ENCODE data around the gene TMCO5A. TPM values are rescaled to one million over a fixed set of nuclear protein-coding genes. Genes with fewer than 3 reads are reported as not detected.

Gene TMCO5A
- not detected in 2 replicates for total RNA-seq (2014; rRNA removed; shearing (Covaris generic); ENCODE audit: low replicate concordance)

- no peak for DNase-seq (ENCODE audit: low read depth)
- in situ Hi-C loops (cut with HindIII; ENCODE audit: low pct_unique_long_range_greater_than_20kb, low sequenced_read_pairs): no loop called here
Measured at GRCh38 chr15:37934340-37934739, at the start of gene TMCO5A. TSS of gene TMCO5A (plus strand) at chr15:37934640. CDS start at chr15:37936324, 1,684 bp downstream.

GRCh38 chr15:37885651-37886050, 48.8 kb upstream of the TMCO5A start:
- in situ Hi-C loops (cut with HindIII; ENCODE audit: low pct_unique_long_range_greater_than_20kb, low sequenced_read_pairs): no loop called here
- DNase-seq (ENCODE audit: low read depth): no peak

GRCh38 chr15:37888356-37888755, 46.1 kb upstream of the TMCO5A start:
- in situ Hi-C loops (cut with HindIII; ENCODE audit: low pct_unique_long_range_greater_than_20kb, low sequenced_read_pairs): no loop called here
- DNase-seq (ENCODE audit: low read depth): peak; percentile 30

GRCh38 chr15:37891766-37892368, 42.6 kb upstream of the TMCO5A start:
- peak; percentile 37 for DNase-seq (ENCODE audit: low read depth)
- in situ Hi-C loops (cut with HindIII; ENCODE audit: low pct_unique_long_range_greater_than_20kb, low sequenced_read_pairs): no loop called here

GRCh38 chr15:37893309-37893708, 41.1 kb upstream of the TMCO5A start:
- in situ Hi-C loops (cut with HindIII; ENCODE audit: low pct_unique_long_range_greater_than_20kb, low sequenced_read_pairs): no loop called here

GRCh38 chr15:37898362-37898761, 36.1 kb upstream of the TMCO5A start:
- in situ Hi-C loops (cut with HindIII; ENCODE audit: low pct_unique_long_range_greater_than_20kb, low sequenced_read_pairs): no loop called here
- DNase-seq (ENCODE audit: low read depth): no peak

More at GRCh38 chr15:37893309-37893708, 41.1 kb upstream of the TMCO5A start:
- DNase-seq (ENCODE audit: low read depth): no peak

GRCh38 chr15:37900326-37901221, 33.9 kb upstream of the TMCO5A start:
- in situ Hi-C loops (cut with HindIII; ENCODE audit: low pct_unique_long_range_greater_than_20kb, low sequenced_read_pairs): no loop called here
- no peak for DNase-seq (ENCODE audit: low read depth)

- in situ Hi-C loops (cut with HindIII; ENCODE audit: low pct_unique_long_range_greater_than_20kb, low sequenced_read_pairs): no loop called here
- DNase-seq (ENCODE audit: low read depth): no peak
Measured at GRCh38 chr15:37902126-37902525, 32.3 kb upstream of the TMCO5A start.

- no peak for DNase-seq (ENCODE audit: low read depth)
- in situ Hi-C loops (cut with HindIII; ENCODE audit: low pct_unique_long_range_greater_than_20kb, low sequenced_read_pairs): no loop called here
Measured at GRCh38 chr15:37903919-37904625, 30.4 kb upstream of the TMCO5A start.

- in situ Hi-C loops (cut with HindIII; ENCODE audit: low pct_unique_long_range_greater_than_20kb, low sequenced_read_pairs): no loop called here
- peak; percentile 14 for DNase-seq (ENCODE audit: low read depth)
Measured at GRCh38 chr15:37907136-37907535, 27.3 kb upstream of the TMCO5A start.

- in situ Hi-C loops (cut with HindIII; ENCODE audit: low pct_unique_long_range_greater_than_20kb, low sequenced_read_pairs): no loop called here
- no peak for DNase-seq (ENCODE audit: low read depth)
Measured at GRCh38 chr15:37921527-37922385, 12.7 kb upstream of the TMCO5A start.

GRCh38 chr15:37926136-37926535, 8.3 kb upstream of the TMCO5A start:
- no peak for DNase-seq (ENCODE audit: low read depth)
- in situ Hi-C loops (cut with HindIII; ENCODE audit: low pct_unique_long_range_greater_than_20kb, low sequenced_read_pairs): no loop called here

GRCh38 chr15:37929238-37929637, 5.2 kb upstream of the TMCO5A start:
- in situ Hi-C loops (cut with HindIII; ENCODE audit: low pct_unique_long_range_greater_than_20kb, low sequenced_read_pairs): no loop called here
- DNase-seq (ENCODE audit: low read depth): no peak

GRCh38 chr15:37931321-37931720, 3.1 kb upstream of the TMCO5A start:
- in situ Hi-C loops (cut with HindIII; ENCODE audit: low pct_unique_long_range_greater_than_20kb, low sequenced_read_pairs): no loop called here
- no peak for DNase-seq (ENCODE audit: low read depth)

GRCh38 chr15:37931868-37932267, 2.6 kb upstream of the TMCO5A start:
- DNase-seq (ENCODE audit: low read depth): no peak
- in situ Hi-C loops (cut with HindIII; ENCODE audit: low pct_unique_long_range_greater_than_20kb, low sequenced_read_pairs): no loop called here

- no peak for DNase-seq (ENCODE audit: low read depth)
- in situ Hi-C loops (cut with HindIII; ENCODE audit: low pct_unique_long_range_greater_than_20kb, low sequenced_read_pairs): no loop called here
Measured at GRCh38 chr15:37932549-37932948, 1.9 kb upstream of the TMCO5A start.

GRCh38 chr15:37933666-37934065, 774 bp upstream of the TMCO5A start:
- DNase-seq (ENCODE audit: low read depth): no peak
- in situ Hi-C loops (cut with HindIII; ENCODE audit: low pct_unique_long_range_greater_than_20kb, low sequenced_read_pairs): no loop called here

GRCh38 chr15:37940876-37941275, 6.4 kb downstream of the TMCO5A start:
- in situ Hi-C loops (cut with HindIII; ENCODE audit: low pct_unique_long_range_greater_than_20kb, low sequenced_read_pairs): no loop called here
- DNase-seq (ENCODE audit: low read depth): no peak
